Naive thymus-derived CD8-positive, alpha-beta T cell (primary cell): ENCODE results near the gene ANKS1B. TPM values are rescaled to one million over a fixed set of nuclear protein-coding genes. Genes with fewer than 3 reads are reported as not detected.
A peak's percentile ranks its signal among the peaks of the same experiment; 100 is the strongest.
"Not testable (repeated sequence)": the region's sequence is repeated elsewhere in the genome, so short reads cannot be mapped to it uniquely, and the experiment has no call there.

Source experiments
- ATAC-seq, 2 donors: fragments of 150-1000 bp; cut with Tn5 transposase in 1 of 2; sonication (Bioruptor Pico), chemical (Tn5 transposase) in 1 of 2; 1 replicate in 1 of 2; 2 replicates in 1 of 2; pipeline ENCODE4 v1.10.0; 2021; ENCODE audit warnings: mild to moderate bottlenecking in 2 of 2, moderate library complexity in 2 of 2
- POLR2A ChIA-PET: fragments of 350-600 bp; sonication (Branson Sonifier 250); formaldehyde crosslinking; loops from one replicate; lab custom pipeline; 2021; ENCODE audit warnings: antibody characterized with exemption; lab: Charles Lee
- DNase-seq, 10 donors: peaks; one replicate each; pipeline versions ENCODE4 v3.0.0 to v3.0.0-alpha.2; 2020 to 2022
- H3K27ac Mint-ChIP-seq, 10 donors: one replicate each; pipeline ENCODE4 v1.8.0; 2020 to 2022; ENCODE audit warnings: mild to moderate bottlenecking in 10 of 10, mixed read lengths in 10 of 10, moderate library complexity in 4 of 10, inconsistent platforms in 1 of 10
- H3K27me3 Mint-ChIP-seq, 5 donors: one replicate each; pipeline ENCODE4 v1.8.0; 2021 to 2022; ENCODE audit warnings: mixed read lengths in 5 of 5
- H3K36me3 Mint-ChIP-seq, 3 donors: one replicate each; pipeline ENCODE4 v1.8.0; 2020 to 2022; ENCODE audit warnings: mixed read lengths in 3 of 3, mild to moderate bottlenecking in 2 of 3, inconsistent platforms in 1 of 3
- H3K4me1 Mint-ChIP-seq, 4 donors: one replicate each; pipeline ENCODE4 v1.8.0; 2021 to 2022; ENCODE audit warnings: mixed read lengths in 4 of 4
- H3K4me3 Mint-ChIP-seq, 10 donors: one replicate each; pipeline ENCODE4 v1.8.0; 2020 to 2022; ENCODE audit warnings: mild to moderate bottlenecking in 10 of 10, mixed read lengths in 10 of 10, moderate library complexity in 6 of 10, inconsistent platforms in 1 of 10
- H3K9me3 Mint-ChIP-seq, 9 donors: one replicate each; pipeline ENCODE4 v1.8.0; 2020 to 2022; ENCODE audit warnings: mixed read lengths in 9 of 9, mild to moderate bottlenecking in 3 of 9, inconsistent platforms in 1 of 9, moderate library complexity in 1 of 9
- polyA plus RNA-seq, 3 donors: library from polyadenylated mRNA; unstranded; fragments of 300-500 nt; fragmentation: Illumina TruSeq; gene quantifications; one replicate each; pipeline ENCODE4 v1.2.3, GENCODE V29; 2021
- total RNA-seq, 8 experiments: library from RNA in 2 of 8; stranded (reverse) in 2 of 8; gene quantifications; one replicate each; pipeline ENCODE4 v1.2.3 and lab custom pipeline; 2021 to 2026

ANKS1B gene
- total and polyA plus RNA-seq, 5 experiments from 2014 or later: not detected

GRCh38 chr12:98852181-98852580, 1132.6 kb downstream of the ANKS1B start:
- no peak for DNase-seq
- no peaks in the 10 kb centered on the region for H3K4me1 Mint-ChIP-seq
- H3K27ac Mint-ChIP-seq: no peak overlapping the region
- H3K9me3 Mint-ChIP-seq: no peaks in the 10 kb centered on the region
- no peak overlapping the region for H3K4me3 Mint-ChIP-seq
- ATAC-seq: no peak
- H3K36me3 Mint-ChIP-seq: no peaks in the 10 kb centered on the region
- POLR2A ChIA-PET: no interaction called here
- H3K27me3 Mint-ChIP-seq: peaks cover 3 to 20% (median 14%) of the 10 kb centered on the region in 5 donors

DNA sequence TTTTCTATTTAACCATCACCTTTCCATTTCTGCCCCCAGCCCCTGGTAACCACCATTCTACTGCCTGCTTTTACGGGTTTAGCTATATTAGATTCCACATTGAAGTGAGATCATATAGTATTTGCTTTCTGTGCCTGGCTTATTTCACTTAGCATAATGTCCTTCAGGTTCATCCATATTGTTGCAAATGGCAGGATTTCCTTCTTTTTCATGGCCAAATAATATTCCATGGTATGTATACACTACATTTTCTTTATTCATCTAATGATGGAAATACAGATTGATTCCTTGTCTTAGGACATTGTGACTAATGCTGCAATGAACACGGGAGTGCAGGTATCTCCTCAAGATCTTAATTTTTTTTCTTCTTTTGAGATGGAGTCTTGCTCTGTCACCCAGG, 1137.5 kb downstream of the ANKS1B start:
- POLR2A ChIA-PET: no interaction called here
- Mint-ChIP-seq H3K9me3 (no peaks in the 10 kb centered on the region), H3K27ac (no peak overlapping the region), H3K4me1 (no peaks in the 10 kb centered on the region), H3K27me3 (peaks cover 5 to 17% (median 12%) of the 10 kb centered on the region in 5 donors), H3K36me3 (no peaks in the 10 kb centered on the region), H3K4me3 (no peak overlapping the region)
- no peak for DNase-seq
- no peak for ATAC-seq

GRCh38 chr12:98845957-98846356, 1138.8 kb downstream of the ANKS1B start:
- Mint-ChIP-seq H3K9me3 (no peaks in the 10 kb centered on the region), H3K27me3 (peaks cover 4 to 8% (median 6%) of the 10 kb centered on the region in 5 donors), H3K4me1 (no peaks in the 10 kb centered on the region), H3K4me3 (no peak overlapping the region), H3K27ac (peak overlapping the region in 1 of 10 donors; percentile 73), H3K36me3 (no peaks in the 10 kb centered on the region)
- ATAC-seq (no peak), DNase-seq (no peak)
- POLR2A ChIA-PET: no interaction called here

- POLR2A ChIA-PET: no interaction called here
- Mint-ChIP-seq H3K27me3 (peaks cover 10 to 25% (median 12%) of the 10 kb centered on the region in 5 donors), H3K4me3 (no peak overlapping the region), H3K36me3 (no peaks in the 10 kb centered on the region), H3K4me1 (no peaks in the 10 kb centered on the region), H3K9me3 (no peaks in the 10 kb centered on the region), H3K27ac (no peak overlapping the region)
- no peak for ATAC-seq
- no peak for DNase-seq
Observed at GRCh38 chr12:98840325-98840724, 1144.4 kb downstream of the ANKS1B start.

- POLR2A ChIA-PET: no interaction called here
- Mint-ChIP-seq H3K4me1 (no peaks in the 10 kb centered on the region), H3K4me3 (no peak overlapping the region)
Observed at GRCh38 chr12:98838231-98838647, 1146.5 kb downstream of the ANKS1B start.

DNA sequence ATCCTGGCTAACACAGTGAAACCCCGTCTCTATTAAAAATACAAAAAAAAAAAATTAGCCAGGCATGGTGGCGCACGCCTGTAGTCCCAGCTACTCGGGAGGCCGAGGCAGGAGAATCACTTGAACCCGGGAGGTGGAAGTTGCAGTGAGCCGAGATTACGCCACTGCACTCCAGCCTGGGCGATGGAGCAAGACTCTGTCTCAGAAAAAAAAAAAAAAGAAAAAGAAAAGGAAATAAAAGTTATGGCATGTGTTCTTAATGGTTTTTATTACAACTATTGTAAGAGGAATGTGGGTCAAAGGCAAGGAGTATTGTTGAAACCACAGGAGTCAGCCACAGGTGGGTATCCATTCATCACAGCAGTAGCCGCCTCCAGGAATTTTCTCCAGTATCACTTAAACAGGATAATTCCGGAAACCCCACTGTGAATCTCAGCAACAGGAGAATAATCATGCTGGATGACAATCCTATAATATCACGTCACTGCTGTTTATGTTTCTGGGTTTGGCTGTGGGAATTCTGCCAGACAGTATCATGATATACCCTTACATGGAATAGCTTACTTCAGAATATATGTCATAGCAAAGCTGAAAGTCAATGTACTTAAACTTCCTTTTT, 1147.5 kb downstream of the ANKS1B start:
- H3K36me3 Mint-ChIP-seq, H3K27ac Mint-ChIP-seq, H3K9me3 Mint-ChIP-seq, H3K4me3 Mint-ChIP-seq, POLR2A ChIA-PET, H3K4me1 Mint-ChIP-seq, ATAC-seq, DNase-seq: not testable (repeated sequence)
- peaks cover 10 to 39% (median 14%) of the 10 kb centered on the region in 5 donors for H3K27me3 Mint-ChIP-seq

More at GRCh38 chr12:98838231-98838647, 1146.5 kb downstream of the ANKS1B start:
- no peak for ATAC-seq
- Mint-ChIP-seq H3K36me3 (no peaks in the 10 kb centered on the region), H3K27ac (no peak overlapping the region), H3K27me3 (peaks cover 10 to 37% (median 15%) of the 10 kb centered on the region in 5 donors), H3K9me3 (no peaks in the 10 kb centered on the region)
- DNase-seq: no peak

- Mint-ChIP-seq H3K9me3 (no peaks in the 10 kb centered on the region), H3K36me3 (no peaks in the 10 kb centered on the region), H3K27ac (no peak overlapping the region), H3K4me3 (no peak overlapping the region), H3K27me3 (peaks cover 3 to 25% (median 9%) of the 10 kb centered on the region in 5 donors), H3K4me1 (no peaks in the 10 kb centered on the region)
- DNase-seq: no peak
- POLR2A ChIA-PET: no interaction called here
- no peak for ATAC-seq
Observed at GRCh38 chr12:98830657-98831056, 1154.1 kb downstream of the ANKS1B start.

DNA sequence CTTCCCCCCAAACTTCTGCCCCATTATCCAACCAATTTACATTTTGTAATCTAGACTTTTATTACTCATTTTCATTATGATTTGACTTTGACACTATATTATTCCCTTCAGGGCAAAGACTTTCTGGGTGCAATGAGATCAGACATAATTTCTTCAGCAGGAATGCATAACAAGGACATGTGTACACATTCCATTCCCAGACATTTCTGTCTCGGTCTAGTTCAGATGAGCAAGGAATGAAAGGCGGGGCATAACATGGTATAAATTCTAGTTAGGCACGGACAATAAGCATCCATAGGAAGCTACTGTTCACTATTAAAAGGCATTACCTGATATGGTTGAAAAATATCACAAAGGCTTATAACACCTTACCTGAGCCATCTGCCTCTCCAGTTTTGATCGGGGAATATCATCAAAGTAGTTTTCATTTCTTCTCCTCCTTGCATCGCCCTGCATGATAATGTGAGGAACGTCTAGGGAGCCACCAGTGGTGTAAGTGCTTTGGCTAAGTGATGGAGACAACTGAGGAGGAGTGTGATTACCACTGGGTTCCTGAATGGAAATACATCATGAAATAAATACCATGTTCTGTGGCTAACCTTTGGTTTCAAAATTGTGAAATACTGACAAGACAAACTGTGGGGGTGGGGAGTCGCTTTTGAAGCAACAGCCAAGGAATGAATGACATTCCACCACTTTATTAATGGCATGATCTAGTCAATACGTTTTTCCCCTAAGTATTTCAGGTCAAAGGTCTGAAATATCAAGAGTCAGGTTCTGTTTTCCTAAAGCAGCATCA, 1155.7 kb downstream of the ANKS1B start:
- POLR2A ChIA-PET: no interaction called here
- no peaks in the 10 kb centered on the region for H3K36me3 Mint-ChIP-seq

DNA sequence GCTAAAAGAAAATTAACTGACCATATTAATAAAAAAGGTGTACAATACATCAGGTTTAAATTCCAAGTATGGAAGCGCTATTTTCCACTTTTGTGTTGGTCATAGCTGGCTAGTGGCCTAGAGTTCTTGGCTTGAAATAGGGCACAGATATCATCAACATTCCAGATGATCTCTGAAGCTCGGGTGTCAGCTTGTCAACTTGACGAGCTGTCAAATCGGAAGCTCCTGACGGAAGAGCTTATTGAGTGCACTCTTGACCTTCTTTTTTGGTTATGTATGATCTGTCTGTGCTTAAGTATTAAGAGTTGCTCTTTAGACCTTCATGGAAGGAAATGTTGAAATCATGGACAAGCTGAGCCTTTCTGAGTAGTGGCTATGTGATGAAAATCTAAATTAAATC, 1161.7 kb downstream of the ANKS1B start:
- ATAC-seq (no peak), DNase-seq (no peak)
- H3K4me3 Mint-ChIP-seq: no peak overlapping the region
- H3K27ac Mint-ChIP-seq: no peak overlapping the region
- no peaks in the 10 kb centered on the region for H3K9me3 Mint-ChIP-seq
- no peaks in the 10 kb centered on the region for H3K36me3 Mint-ChIP-seq
- H3K4me1 Mint-ChIP-seq: no peaks in the 10 kb centered on the region
- POLR2A ChIA-PET: no interaction called here
- peaks cover 2 to 16% (median 8%) of the 10 kb centered on the region in 5 donors for H3K27me3 Mint-ChIP-seq

More for the DNA sequence above, 1155.7 kb downstream of the ANKS1B start:
- Mint-ChIP-seq H3K4me3 (no peak overlapping the region), H3K27me3 (peaks cover 1 to 15% (median 5%) of the 10 kb centered on the region in 5 donors), H3K4me1 (no peaks in the 10 kb centered on the region), H3K9me3 (no peaks in the 10 kb centered on the region), H3K27ac (no peak overlapping the region)
- no peak for DNase-seq
- no peak for ATAC-seq

GRCh38 chr12:98821866-98822265, 1162.9 kb downstream of the ANKS1B start:
- no peak for ATAC-seq
- no peak overlapping the region for H3K27ac Mint-ChIP-seq
- no peaks in the 10 kb centered on the region for H3K36me3 Mint-ChIP-seq
- no peak for DNase-seq
- H3K9me3 Mint-ChIP-seq: no peaks in the 10 kb centered on the region
- no peaks in the 10 kb centered on the region for H3K4me1 Mint-ChIP-seq
- peaks cover 2 to 23% (median 9%) of the 10 kb centered on the region in 5 donors for H3K27me3 Mint-ChIP-seq
- POLR2A ChIA-PET: no interaction called here
- no peak overlapping the region for H3K4me3 Mint-ChIP-seq

- H3K27me3 Mint-ChIP-seq: peaks cover 2 to 25% (median 9%) of the 10 kb centered on the region in 5 donors
- H3K4me1 Mint-ChIP-seq: no peaks in the 10 kb centered on the region
- DNase-seq (no peak), ATAC-seq (no peak)
- no peaks in the 10 kb centered on the region for H3K36me3 Mint-ChIP-seq
- POLR2A ChIA-PET: no interaction called here
- no peak overlapping the region for H3K4me3 Mint-ChIP-seq
- no peaks in the 10 kb centered on the region for H3K9me3 Mint-ChIP-seq
- no peak overlapping the region for H3K27ac Mint-ChIP-seq
Observed at GRCh38 chr12:98821232-98821631, 1163.5 kb downstream of the ANKS1B start.

DNA sequence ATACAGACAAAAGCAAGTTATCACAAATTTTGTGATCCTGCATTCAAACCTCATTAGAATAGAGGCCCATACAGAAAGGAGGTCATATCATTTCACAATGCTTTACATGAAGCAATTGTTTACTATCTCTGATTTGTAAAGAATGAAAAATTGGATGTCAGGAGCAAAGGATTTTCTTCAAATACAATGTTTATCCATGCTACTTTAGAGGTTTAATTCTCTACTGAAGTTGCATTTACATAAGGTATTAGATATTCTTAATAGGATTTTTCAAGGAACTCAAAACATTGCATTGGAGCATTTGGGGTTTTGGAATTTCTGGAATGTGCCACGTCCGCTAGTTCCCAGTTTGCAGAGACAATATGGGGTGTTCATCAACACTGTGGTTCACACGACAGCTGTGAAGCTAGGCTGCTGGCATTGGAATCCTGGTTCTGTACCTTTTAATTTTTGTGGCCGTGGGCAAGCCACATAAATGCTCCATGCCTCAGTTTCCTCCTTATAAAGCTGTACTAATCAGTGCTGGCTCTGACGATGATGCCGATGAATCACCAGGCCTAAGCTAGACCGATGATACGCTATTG, 1164.8 kb downstream of the ANKS1B start:
- ATAC-seq (no peak), DNase-seq (no peak)
- Mint-ChIP-seq H3K27me3 (peaks cover 8 to 38% (median 17%) of the 10 kb centered on the region in 5 donors), H3K4me3 (no peak overlapping the region), H3K27ac (peak overlapping the region in 1 of 10 donors; percentile 65), H3K36me3 (no peaks in the 10 kb centered on the region), H3K9me3 (no peaks in the 10 kb centered on the region), H3K4me1 (no peaks in the 10 kb centered on the region)
- POLR2A ChIA-PET: no interaction called here

DNA sequence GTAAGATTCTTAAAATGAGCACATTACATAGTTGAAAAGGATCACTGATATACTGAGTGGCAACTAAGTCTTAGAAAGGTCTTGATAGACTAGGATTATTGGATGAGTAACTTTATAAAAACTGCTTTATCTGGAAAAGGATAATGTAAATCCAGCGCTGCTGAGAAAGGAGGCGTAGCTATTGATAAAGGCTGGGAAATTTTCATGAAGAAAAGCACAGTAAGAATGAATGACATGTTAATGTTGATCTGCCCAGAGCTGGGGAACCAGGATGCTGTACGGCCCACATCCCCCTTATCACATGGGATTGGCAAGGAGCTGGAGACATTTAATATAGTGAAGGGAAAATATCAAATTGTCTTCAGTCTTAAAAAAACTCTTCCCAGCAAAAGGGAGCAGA, 1165.7 kb downstream of the ANKS1B start:
- H3K4me1 Mint-ChIP-seq: no peaks in the 10 kb centered on the region
- H3K27me3 Mint-ChIP-seq: peaks cover 10 to 43% (median 18%) of the 10 kb centered on the region in 5 donors
- no peak overlapping the region for H3K27ac Mint-ChIP-seq
- POLR2A ChIA-PET: no interaction called here
- DNase-seq (no peak), ATAC-seq (no peak)
- no peaks in the 10 kb centered on the region for H3K9me3 Mint-ChIP-seq
- H3K36me3 Mint-ChIP-seq: no peaks in the 10 kb centered on the region
- H3K4me3 Mint-ChIP-seq: no peak overlapping the region
